Rectal smooth muscle tissue (tissue), 1 donor: Measurements from ENCODE around the gene GGA1.

ENCODE experiments used
- H3K27ac ChIP-seq: one replicate; pipeline ENCODE4 v1.7.0; 2013; ENCODE audit warnings: low read depth, low read length, inconsistent platforms
- H3K27me3 ChIP-seq: one replicate; pipeline ENCODE4 v1.7.0; 2013; ENCODE audit warnings: low read length; ENCODE audit not compliant: control insufficient read depth, insufficient read depth
- H3K36me3 ChIP-seq: one replicate; pipeline ENCODE4 v1.7.0; 2013; ENCODE audit warnings: low read length; ENCODE audit not compliant: control insufficient read depth, insufficient read depth
- H3K4me1 ChIP-seq: one replicate; pipeline ENCODE4 v1.7.0; 2013; ENCODE audit warnings: low read length; ENCODE audit not compliant: control insufficient read depth, insufficient read depth
- H3K4me3 ChIP-seq: one replicate; pipeline ENCODE4 v1.7.0; 2013; ENCODE audit warnings: low read length
- H3K9ac ChIP-seq: one replicate; pipeline ENCODE4 v1.7.0; 2013; ENCODE audit warnings: low read length

GGA1 gene

GRCh38 chr22:37566329-37566837, 42.3 kb upstream of the GGA1 start:
- peaks cover 15% of the 10 kb centered on the region for H3K4me1 ChIP-seq
- no peak overlapping the region for H3K4me3 ChIP-seq

GRCh38 chr22:37566903-37567798, 41.5 kb upstream of the GGA1 start:
- H3K9ac ChIP-seq = no peak overlapping the region
- H3K27ac ChIP-seq = no peak overlapping the region
- H3K36me3 ChIP-seq = no peaks in the 10 kb centered on the region
- peaks cover 9% of the 10 kb centered on the region for H3K4me1 ChIP-seq
- H3K27me3 ChIP-seq = no peaks in the 10 kb centered on the region
- H3K4me3 ChIP-seq = no peak overlapping the region

More at GRCh38 chr22:37566329-37566837, 42.3 kb upstream of the GGA1 start:
- no peak overlapping the region for H3K9ac ChIP-seq
- H3K27ac ChIP-seq = no peak overlapping the region
- no peaks in the 10 kb centered on the region for H3K27me3 ChIP-seq
- H3K36me3 ChIP-seq = no peaks in the 10 kb centered on the region

GRCh38 chr22:37568012-37568411, 40.6 kb upstream of the GGA1 start:
- H3K27me3 ChIP-seq = no peaks in the 10 kb centered on the region
- H3K27ac ChIP-seq = no peak overlapping the region
- H3K4me3 ChIP-seq = no peak overlapping the region
- peaks cover 9% of the 10 kb centered on the region for H3K4me1 ChIP-seq
- no peaks in the 10 kb centered on the region for H3K36me3 ChIP-seq
- H3K9ac ChIP-seq = no peak overlapping the region

GRCh38 chr22:37568448-37569008, 40.1 kb upstream of the GGA1 start:
- Histone ChIP-seq H3K4me1 (peaks cover 8% of the 10 kb centered on the region), H3K27ac (no peak overlapping the region), H3K9ac (no peak overlapping the region), H3K4me3 (no peak overlapping the region), H3K27me3 (no peaks in the 10 kb centered on the region), H3K36me3 (no peaks in the 10 kb centered on the region)

GRCh38 chr22:37569009-37569920, 39.4 kb upstream of the GGA1 start:
- Histone ChIP-seq H3K27me3 (no peaks in the 10 kb centered on the region), H3K4me3 (no peak overlapping the region), H3K27ac (no peak overlapping the region), H3K36me3 (no peaks in the 10 kb centered on the region), H3K4me1 (peaks cover under 1% of the 10 kb centered on the region), H3K9ac (no peak overlapping the region)

GRCh38 chr22:37569921-37570660, 38.5 kb upstream of the GGA1 start:
- no peak overlapping the region for H3K27ac ChIP-seq
- H3K9ac ChIP-seq = no peak overlapping the region
- no peaks in the 10 kb centered on the region for H3K36me3 ChIP-seq
- H3K27me3 ChIP-seq = no peaks in the 10 kb centered on the region
- no peaks in the 10 kb centered on the region for H3K4me1 ChIP-seq
- no peak overlapping the region for H3K4me3 ChIP-seq

GRCh38 chr22:37570661-37570976, 38.0 kb upstream of the GGA1 start:
- no peak overlapping the region for H3K9ac ChIP-seq
- H3K36me3 ChIP-seq = no peaks in the 10 kb centered on the region
- no peak overlapping the region for H3K27ac ChIP-seq
- no peaks in the 10 kb centered on the region for H3K4me1 ChIP-seq
- H3K4me3 ChIP-seq = no peak overlapping the region
- no peaks in the 10 kb centered on the region for H3K27me3 ChIP-seq

GRCh38 chr22:37571258-37571991, 37.2 kb upstream of the GGA1 start:
- Histone ChIP-seq H3K36me3 (no peaks in the 10 kb centered on the region), H3K4me1 (no peaks in the 10 kb centered on the region), H3K27me3 (no peaks in the 10 kb centered on the region), H3K4me3 (no peak overlapping the region), H3K9ac (no peak overlapping the region), H3K27ac (no peak overlapping the region)

GRCh38 chr22:37571992-37572373, 36.7 kb upstream of the GGA1 start:
- Histone ChIP-seq H3K4me1 (no peaks in the 10 kb centered on the region), H3K36me3 (no peaks in the 10 kb centered on the region), H3K4me3 (no peak overlapping the region), H3K9ac (no peak overlapping the region), H3K27me3 (no peaks in the 10 kb centered on the region), H3K27ac (no peak overlapping the region)

- Histone ChIP-seq H3K4me1 (no peaks in the 10 kb centered on the region), H3K9ac (no peak overlapping the region), H3K27ac (no peak overlapping the region), H3K36me3 (no peaks in the 10 kb centered on the region), H3K27me3 (no peaks in the 10 kb centered on the region), H3K4me3 (no peak overlapping the region)
Observed at GRCh38 chr22:37575490-37576003, 33.1 kb upstream of the GGA1 start.

GRCh38 chr22:37578002-37578401, 30.6 kb upstream of the GGA1 start:
- no peak overlapping the region for H3K27ac ChIP-seq
- H3K4me3 ChIP-seq = no peak overlapping the region
- H3K27me3 ChIP-seq = no peaks in the 10 kb centered on the region
- H3K36me3 ChIP-seq = no peaks in the 10 kb centered on the region
- H3K4me1 ChIP-seq = no peaks in the 10 kb centered on the region
- no peak overlapping the region for H3K9ac ChIP-seq
